ENCODE results near the gene ZNF337. TPM values are rescaled to one million over a fixed set of nuclear protein-coding genes. Genes with fewer than 3 reads are reported as not detected.
"Not testable (repeated sequence)": the region's sequence is repeated elsewhere in the genome, so short reads cannot be mapped to it uniquely, and the experiment has no call there.

ZNF337 gene
- total RNA-seq, 2 experiments from 2014 or later, result 12.1 to 12.5 TPM

GRCh38 chr20:25718896-25719809 is 22.5 kb upstream of the ZNF337 start:
- DNase-seq, result peak; percentile 56
- CTCF ChIA-PET; H3K4me3 Mint-ChIP-seq; H3K27me3 Mint-ChIP-seq; POLR2A ChIA-PET; intact Hi-C loops (cut with micrococcal nuclease): not testable (repeated sequence)
- H3K27ac Mint-ChIP-seq, result peak overlapping the region; percentile 73
- peaks cover 23% of the 10 kb centered on the region for H3K36me3 Mint-ChIP-seq
- H3K9me3 Mint-ChIP-seq, result peaks cover 49% of the 10 kb centered on the region
- peaks cover 25% of the 10 kb centered on the region for H3K4me1 Mint-ChIP-seq (ENCODE audit: low read depth)

- intact Hi-C loops (cut with micrococcal nuclease), result no loop called here
- H3K36me3 Mint-ChIP-seq, result peaks cover 30% of the 10 kb centered on the region
- ChIA-PET POLR2A (no interaction called here), CTCF (no interaction called here)
- H3K4me3 Mint-ChIP-seq, result no peak overlapping the region
- peaks cover 25% of the 10 kb centered on the region for H3K9me3 Mint-ChIP-seq
- no peak for DNase-seq
- H3K27ac Mint-ChIP-seq, result no peak overlapping the region
- H3K4me1 Mint-ChIP-seq (ENCODE audit: low read depth), result peaks cover 23% of the 10 kb centered on the region
- H3K27me3 Mint-ChIP-seq, result no peaks in the 10 kb centered on the region
Measured at GRCh38 chr20:25707695-25708094, 11.0 kb upstream of the ZNF337 start.

DNA sequence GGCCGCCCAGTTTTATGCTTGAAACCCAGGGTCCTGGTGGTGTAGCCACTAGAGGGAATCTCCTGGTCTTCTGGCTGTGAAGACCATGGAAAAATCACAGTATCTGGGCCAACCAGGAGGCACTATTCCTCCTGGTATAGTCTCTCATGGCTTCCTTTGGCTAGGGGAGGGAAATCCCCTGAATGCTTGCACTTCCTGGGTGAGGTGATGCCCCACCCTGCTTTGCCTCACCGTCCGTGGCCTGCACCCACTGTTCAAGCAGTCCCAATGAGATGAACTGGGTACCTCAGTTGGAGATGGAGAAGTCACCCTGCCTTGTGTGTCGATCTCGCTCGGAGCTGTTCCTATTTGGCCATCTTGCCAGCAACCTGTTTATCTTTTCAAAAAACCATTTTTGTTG is 10.1 kb upstream of the ZNF337 start:
- intact Hi-C loops (cut with micrococcal nuclease), result no loop called here
- peaks cover 23% of the 10 kb centered on the region for H3K4me1 Mint-ChIP-seq (ENCODE audit: low read depth)
- peaks cover 24% of the 10 kb centered on the region for H3K36me3 Mint-ChIP-seq
- H3K27ac Mint-ChIP-seq, result peak overlapping the region; percentile 42
- H3K27me3 Mint-ChIP-seq, result no peaks in the 10 kb centered on the region
- DNase-seq, result peak; percentile 56
- POLR2A ChIA-PET, result interaction anchor here (0.9 kb wide), 1 partner anchor 12 kb away, joined by 3 read pairs; no protein-coding TSS in a partner anchor
- peaks cover 18% of the 10 kb centered on the region for H3K9me3 Mint-ChIP-seq
- CTCF ChIA-PET, result no interaction called here
- H3K4me3 Mint-ChIP-seq, result peak overlapping the region; percentile 14

DNA sequence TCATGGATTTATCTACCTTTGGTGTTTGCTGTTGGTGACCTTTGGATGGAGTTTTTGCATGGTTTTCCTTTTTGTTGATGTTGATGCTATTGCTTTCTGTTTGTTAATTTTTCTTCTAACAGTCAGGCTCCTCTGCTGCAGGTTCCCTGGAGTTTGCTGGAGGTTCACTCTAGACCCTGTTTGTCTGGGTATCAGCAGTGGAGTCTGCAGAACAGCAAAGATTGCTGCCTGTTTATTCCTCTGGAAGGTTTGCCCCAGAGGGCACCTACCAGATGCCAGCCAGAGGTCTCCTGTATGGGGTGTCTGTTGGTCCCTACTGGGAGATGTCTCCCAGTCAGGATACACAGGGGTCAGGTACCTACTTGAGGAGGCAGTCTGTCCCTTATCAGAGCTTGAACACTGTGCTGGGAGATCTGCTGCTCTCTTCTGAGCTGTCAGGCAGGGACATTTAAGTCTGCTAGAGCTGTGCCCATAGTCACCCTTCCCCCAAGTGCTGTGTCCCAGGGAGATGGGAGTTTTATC is 9.2 kb upstream of the ZNF337 start:
- Mint-ChIP-seq H3K27ac (no peak overlapping the region), H3K4me3 (no peak overlapping the region), H3K36me3 (peaks cover 20% of the 10 kb centered on the region), H3K4me1 (ENCODE audit: low read depth) (peaks cover 23% of the 10 kb centered on the region), H3K27me3 (no peaks in the 10 kb centered on the region), H3K9me3 (peaks cover 14% of the 10 kb centered on the region)
- ChIA-PET CTCF (no interaction called here), POLR2A (interaction anchor here (0.9 kb wide), 1 partner anchor 11 kb away, joined by 3 read pairs; no protein-coding TSS in a partner anchor)
- intact Hi-C loops (cut with micrococcal nuclease), result no loop called here
- DNase-seq, result no peak

DNA sequence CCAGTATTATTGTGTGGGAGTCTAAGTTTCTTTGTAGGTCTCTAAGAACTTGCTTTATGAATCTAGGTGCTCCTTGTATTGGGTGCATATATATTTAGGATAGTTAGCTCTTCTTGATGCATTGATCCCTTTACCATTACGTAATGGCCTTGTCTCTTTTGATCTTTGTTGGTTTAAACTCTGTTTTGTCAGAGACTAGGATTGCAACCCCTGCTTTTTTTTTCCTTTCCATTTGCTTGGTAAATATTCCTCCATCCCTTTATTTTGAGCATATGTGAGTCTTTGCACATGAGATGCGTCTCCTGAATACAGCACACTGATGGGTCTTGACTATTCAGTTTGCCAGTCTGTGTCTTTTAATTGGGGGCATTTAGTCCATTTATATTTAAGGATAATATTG is 7.7 kb upstream of the ZNF337 start:
- H3K4me3 Mint-ChIP-seq; intact Hi-C loops (cut with micrococcal nuclease); POLR2A ChIA-PET; DNase-seq; H3K27ac Mint-ChIP-seq; H3K27me3 Mint-ChIP-seq; CTCF ChIA-PET: not testable (repeated sequence)
- Mint-ChIP-seq H3K9me3 (peaks cover 26% of the 10 kb centered on the region), H3K4me1 (ENCODE audit: low read depth) (peaks cover 23% of the 10 kb centered on the region), H3K36me3 (peaks cover 24% of the 10 kb centered on the region)

- intact Hi-C loops (cut with micrococcal nuclease); H3K27me3 Mint-ChIP-seq; CTCF ChIA-PET; POLR2A ChIA-PET; H3K27ac Mint-ChIP-seq; H3K4me3 Mint-ChIP-seq; DNase-seq: not testable (repeated sequence)
- Mint-ChIP-seq H3K4me1 (ENCODE audit: low read depth) (peaks cover 10% of the 10 kb centered on the region), H3K9me3 (peaks cover 21% of the 10 kb centered on the region), H3K36me3 (peaks cover 20% of the 10 kb centered on the region)
Measured at GRCh38 chr20:25700835-25701234, 4.2 kb upstream of the ZNF337 start.

- H3K27ac Mint-ChIP-seq, result no peak overlapping the region
- intact Hi-C loops (cut with micrococcal nuclease), result no loop called here
- peaks cover 20% of the 10 kb centered on the region for H3K36me3 Mint-ChIP-seq
- no peaks in the 10 kb centered on the region for H3K27me3 Mint-ChIP-seq
- H3K4me1 Mint-ChIP-seq (ENCODE audit: low read depth), result peaks cover 14% of the 10 kb centered on the region
- H3K9me3 Mint-ChIP-seq, result peaks cover 21% of the 10 kb centered on the region
- no peak for DNase-seq
- H3K4me3 Mint-ChIP-seq, result no peak overlapping the region
- ChIA-PET CTCF (interaction anchor here (0.7 kb wide), 1 partner anchor 779 kb away, joined by 4 read pairs; no protein-coding TSS in a partner anchor), POLR2A (no interaction called here)
Measured at GRCh38 chr20:25699914-25700313, 3.3 kb upstream of the ZNF337 start.

DNA sequence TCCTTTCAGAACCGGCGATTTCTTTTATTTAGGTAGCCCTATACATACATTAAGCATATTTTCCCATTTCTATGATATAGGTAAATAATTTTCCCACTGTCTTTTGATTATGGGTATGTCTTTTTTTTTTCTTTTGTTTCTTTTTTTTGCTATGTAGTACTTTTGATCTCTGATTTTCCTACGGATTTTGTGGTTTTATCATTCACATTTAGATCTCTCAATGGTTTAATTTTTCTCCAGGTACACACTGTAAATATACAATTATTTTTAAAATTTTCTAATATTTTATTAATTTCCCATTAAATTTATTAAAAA is 436 bp upstream of the ZNF337 start:
- peak overlapping the region; percentile 77 for H3K27ac Mint-ChIP-seq
- CTCF ChIA-PET, result no interaction called here
- DNase-seq, result no peak
- H3K9me3 Mint-ChIP-seq, result peaks cover 19% of the 10 kb centered on the region
- H3K4me1 Mint-ChIP-seq (ENCODE audit: low read depth), result peaks cover 21% of the 10 kb centered on the region
- no peaks in the 10 kb centered on the region for H3K27me3 Mint-ChIP-seq
- H3K4me3 Mint-ChIP-seq, result peak overlapping the region; percentile 89
- POLR2A ChIA-PET, result no interaction called here
- peaks cover 19% of the 10 kb centered on the region for H3K36me3 Mint-ChIP-seq
- intact Hi-C loops (cut with micrococcal nuclease), result loop anchor here (2.0 kb wide), 2 partner anchors 54 to 704 kb away; partner anchors contain the start of gene APMAP

DNA sequence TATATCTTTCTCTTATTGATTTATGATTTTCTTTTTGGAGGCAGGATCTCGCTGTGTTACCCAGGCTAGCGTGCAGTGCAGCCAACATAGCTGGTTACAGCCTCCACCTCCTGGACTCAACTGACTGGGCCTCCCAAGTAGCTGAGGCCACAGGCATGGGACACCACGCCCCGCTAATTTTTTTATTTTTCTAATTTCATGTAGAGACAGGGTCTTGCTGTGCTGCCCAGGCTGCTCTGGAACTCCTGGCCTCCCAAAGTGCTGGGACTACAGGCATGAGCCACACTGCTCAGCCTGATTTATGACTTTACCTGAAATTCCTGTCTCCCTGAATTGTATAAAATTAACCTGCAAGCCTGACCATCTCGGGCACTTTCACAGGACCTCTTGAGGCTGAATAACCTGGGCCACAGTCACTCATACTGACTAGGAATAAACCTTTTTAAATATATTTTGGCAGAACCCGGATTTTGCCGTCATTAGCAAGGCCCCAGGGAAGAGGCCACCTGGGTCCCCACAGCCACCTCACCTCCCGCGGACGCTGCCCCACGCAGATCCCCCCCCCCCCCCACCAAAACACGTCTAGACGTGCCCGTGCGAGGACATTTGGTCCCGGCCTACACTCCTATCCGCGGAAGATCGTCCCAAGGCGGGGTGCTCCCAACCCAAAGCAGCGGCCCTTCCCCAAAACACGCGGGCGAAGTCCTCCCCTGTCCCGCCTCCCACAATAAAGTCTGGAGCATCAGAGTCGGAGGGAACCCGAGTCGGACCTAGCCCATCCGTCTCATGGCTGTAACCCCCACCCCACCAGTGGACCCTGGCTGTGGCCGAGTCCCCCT is 902 bp downstream of the ZNF337 start:
- intact Hi-C loops (cut with micrococcal nuclease), result loop anchor here (1.0 to 2.0 kb wide), 5 partner anchors 44 to 703 kb away; partner anchors contain the start of genes ABHD12 and APMAP
- ChIA-PET POLR2A (interaction anchor here (0.6 kb wide), 1 partner anchor 11 kb away, joined by 3 read pairs; no protein-coding TSS in a partner anchor), CTCF (no interaction called here)
- H3K4me1 Mint-ChIP-seq (ENCODE audit: low read depth), result peaks cover 21% of the 10 kb centered on the region
- H3K27me3 Mint-ChIP-seq, result no peaks in the 10 kb centered on the region
- peak overlapping the region; percentile 77 for H3K27ac Mint-ChIP-seq
- H3K9me3 Mint-ChIP-seq, result peaks cover 15% of the 10 kb centered on the region
- peak overlapping the region; percentile 89 for H3K4me3 Mint-ChIP-seq
- H3K36me3 Mint-ChIP-seq, result peaks cover 18% of the 10 kb centered on the region
- DNase-seq, result peak; percentile 18

DNA sequence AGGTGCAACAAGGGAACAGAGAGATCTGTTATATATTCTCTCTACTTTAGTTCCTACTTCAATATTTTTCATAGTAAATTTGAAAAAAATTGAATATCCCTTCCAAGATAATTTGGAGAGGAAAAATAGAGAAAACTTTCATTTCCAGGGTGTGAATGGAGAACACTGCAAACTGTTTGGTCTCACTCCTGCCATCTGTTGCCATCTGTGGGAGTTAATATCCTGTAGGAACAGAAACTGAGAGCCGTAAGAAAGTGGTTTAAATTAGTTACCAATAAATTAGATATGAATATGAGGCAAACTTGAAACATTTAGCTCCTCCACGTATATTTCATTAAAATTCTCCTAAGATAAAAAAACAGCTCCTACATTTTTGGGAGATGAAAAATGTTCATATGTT is 4.2 kb downstream of the ZNF337 start:
- H3K27ac Mint-ChIP-seq, result no peak overlapping the region
- CTCF ChIA-PET, result no interaction called here
- no peak for DNase-seq
- H3K4me1 Mint-ChIP-seq (ENCODE audit: low read depth), result peaks cover 11% of the 10 kb centered on the region
- H3K4me3 Mint-ChIP-seq, result no peak overlapping the region
- no peaks in the 10 kb centered on the region for H3K9me3 Mint-ChIP-seq
- no peaks in the 10 kb centered on the region for H3K27me3 Mint-ChIP-seq
- POLR2A ChIA-PET, result no interaction called here
- H3K36me3 Mint-ChIP-seq, result peaks cover 11% of the 10 kb centered on the region
- intact Hi-C loops (cut with micrococcal nuclease), result no loop called here

DNA sequence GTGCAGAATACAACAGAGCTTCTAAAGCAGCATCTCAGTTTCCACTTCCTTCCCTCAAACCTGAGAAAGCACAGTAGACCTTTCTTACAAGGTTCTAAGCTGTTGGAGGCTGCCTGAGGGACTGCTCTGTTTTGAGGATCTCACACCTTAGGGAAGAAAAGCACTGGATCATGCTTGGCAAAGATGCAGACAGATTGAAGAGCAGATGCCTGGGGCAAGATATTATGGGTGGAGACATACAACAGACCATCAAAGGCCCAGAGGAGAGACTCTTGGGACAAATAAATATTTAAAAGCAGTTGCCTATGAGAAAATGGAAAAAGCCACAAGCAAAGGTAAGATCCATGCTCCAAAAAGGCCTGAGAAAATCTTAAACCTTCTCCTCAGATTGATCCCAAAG is 6.2 kb downstream of the ZNF337 start:
- ChIA-PET POLR2A (no interaction called here), CTCF (no interaction called here)
- DNase-seq, result no peak
- no peaks in the 10 kb centered on the region for H3K9me3 Mint-ChIP-seq
- no peaks in the 10 kb centered on the region for H3K27me3 Mint-ChIP-seq
- H3K4me1 Mint-ChIP-seq (ENCODE audit: low read depth), result peaks cover 11% of the 10 kb centered on the region
- H3K4me3 Mint-ChIP-seq, result no peak overlapping the region
- peaks cover 16% of the 10 kb centered on the region for H3K36me3 Mint-ChIP-seq
- no peak overlapping the region for H3K27ac Mint-ChIP-seq
- intact Hi-C loops (cut with micrococcal nuclease), result no loop called here

Data from activated CD4-positive, alpha-beta memory T cell treated with anti-CD3 and anti-CD28 coated beads for 36 hours (primary cell).